Measurements from ENCODE around the gene ZFYVE9.

The ZFYVE9 gene

DNA sequence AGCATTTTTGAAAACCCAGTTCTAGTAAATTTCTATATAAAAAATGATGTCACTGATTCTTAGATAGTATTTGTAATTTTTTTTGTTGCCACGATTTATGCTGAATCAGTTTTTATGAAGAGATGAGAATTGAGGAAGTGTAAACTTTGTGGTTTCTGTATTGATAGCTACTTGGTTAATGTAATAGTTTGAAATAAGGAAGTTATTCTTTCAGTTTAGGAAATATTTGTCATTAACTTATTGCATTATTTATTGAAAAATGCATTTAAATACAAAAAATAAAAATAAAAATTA is 97.8 kb downstream of the ZFYVE9 start:
- no peaks in the 10 kb centered on the region for H3K27me3 Mint-ChIP-seq (ENCODE audit: low read depth)
- peaks cover 17% of the 10 kb centered on the region for H3K36me3 Mint-ChIP-seq (ENCODE audit: low read depth)
- no peaks in the 10 kb centered on the region for H3K4me1 Mint-ChIP-seq
- TF ChIP-seq, protein P1, sequence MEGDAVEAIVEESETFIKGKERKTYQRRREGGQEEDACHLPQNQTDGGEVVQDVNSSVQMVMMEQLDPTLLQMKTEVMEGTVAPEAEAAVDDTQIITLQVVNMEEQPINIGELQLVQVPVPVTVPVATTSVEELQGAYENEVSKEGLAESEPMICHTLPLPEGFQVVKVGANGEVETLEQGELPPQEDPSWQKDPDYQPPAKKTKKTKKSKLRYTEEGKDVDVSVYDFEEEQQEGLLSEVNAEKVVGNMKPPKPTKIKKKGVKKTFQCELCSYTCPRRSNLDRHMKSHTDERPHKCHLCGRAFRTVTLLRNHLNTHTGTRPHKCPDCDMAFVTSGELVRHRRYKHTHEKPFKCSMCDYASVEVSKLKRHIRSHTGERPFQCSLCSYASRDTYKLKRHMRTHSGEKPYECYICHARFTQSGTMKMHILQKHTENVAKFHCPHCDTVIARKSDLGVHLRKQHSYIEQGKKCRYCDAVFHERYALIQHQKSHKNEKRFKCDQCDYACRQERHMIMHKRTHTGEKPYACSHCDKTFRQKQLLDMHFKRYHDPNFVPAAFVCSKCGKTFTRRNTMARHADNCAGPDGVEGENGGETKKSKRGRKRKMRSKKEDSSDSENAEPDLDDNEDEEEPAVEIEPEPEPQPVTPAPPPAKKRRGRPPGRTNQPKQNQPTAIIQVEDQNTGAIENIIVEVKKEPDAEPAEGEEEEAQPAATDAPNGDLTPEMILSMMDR (IDR thresholded peaks at IDR 0.05; ENCODE audit: unreplicated experiment in 3 of 3): no peak
- H3K27ac Mint-ChIP-seq: no peak overlapping the region
- no peaks in the 10 kb centered on the region for H3K9me3 Mint-ChIP-seq
- H3K4me3 Mint-ChIP-seq: no peak overlapping the region

DNA sequence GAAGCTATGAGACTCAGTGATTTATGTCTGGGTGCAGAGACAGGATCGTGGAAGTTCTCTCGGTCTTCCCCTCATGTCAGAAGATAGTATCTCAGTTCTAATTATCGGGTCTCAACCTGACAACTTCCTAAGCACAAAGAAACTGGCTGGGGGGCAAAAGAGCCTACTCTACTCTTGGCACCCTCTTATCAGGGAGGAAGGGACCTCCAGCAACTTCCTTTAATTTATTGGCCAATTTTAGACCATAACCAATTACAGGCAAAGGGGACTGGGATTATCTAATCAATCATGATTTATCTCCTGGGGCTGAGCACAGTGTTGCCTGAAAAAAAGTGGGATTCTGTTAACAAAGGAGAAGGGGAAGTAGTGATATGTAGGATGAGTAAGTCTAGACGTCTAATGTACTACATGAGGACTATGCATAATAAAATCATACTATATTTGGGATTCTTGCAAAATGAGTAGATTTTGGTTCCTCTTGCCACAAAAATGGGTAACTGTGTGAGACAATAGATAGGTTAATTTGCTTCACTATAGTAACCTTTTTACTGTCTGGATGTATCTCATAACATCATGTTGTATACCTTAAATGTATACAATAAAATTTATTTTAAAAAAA is 98.8 kb downstream of the ZFYVE9 start:
- H3K4me3 Mint-ChIP-seq: no peak overlapping the region
- H3K36me3 Mint-ChIP-seq (ENCODE audit: low read depth): peaks cover 13% of the 10 kb centered on the region
- TF ChIP-seq, protein P1 (IDR thresholded peaks at IDR 0.05; ENCODE audit: unreplicated experiment in 3 of 3): no peak
- H3K9me3 Mint-ChIP-seq: no peaks in the 10 kb centered on the region
- H3K27me3 Mint-ChIP-seq (ENCODE audit: low read depth): no peaks in the 10 kb centered on the region
- no peaks in the 10 kb centered on the region for H3K4me1 Mint-ChIP-seq
- no peak overlapping the region for H3K27ac Mint-ChIP-seq

DNA sequence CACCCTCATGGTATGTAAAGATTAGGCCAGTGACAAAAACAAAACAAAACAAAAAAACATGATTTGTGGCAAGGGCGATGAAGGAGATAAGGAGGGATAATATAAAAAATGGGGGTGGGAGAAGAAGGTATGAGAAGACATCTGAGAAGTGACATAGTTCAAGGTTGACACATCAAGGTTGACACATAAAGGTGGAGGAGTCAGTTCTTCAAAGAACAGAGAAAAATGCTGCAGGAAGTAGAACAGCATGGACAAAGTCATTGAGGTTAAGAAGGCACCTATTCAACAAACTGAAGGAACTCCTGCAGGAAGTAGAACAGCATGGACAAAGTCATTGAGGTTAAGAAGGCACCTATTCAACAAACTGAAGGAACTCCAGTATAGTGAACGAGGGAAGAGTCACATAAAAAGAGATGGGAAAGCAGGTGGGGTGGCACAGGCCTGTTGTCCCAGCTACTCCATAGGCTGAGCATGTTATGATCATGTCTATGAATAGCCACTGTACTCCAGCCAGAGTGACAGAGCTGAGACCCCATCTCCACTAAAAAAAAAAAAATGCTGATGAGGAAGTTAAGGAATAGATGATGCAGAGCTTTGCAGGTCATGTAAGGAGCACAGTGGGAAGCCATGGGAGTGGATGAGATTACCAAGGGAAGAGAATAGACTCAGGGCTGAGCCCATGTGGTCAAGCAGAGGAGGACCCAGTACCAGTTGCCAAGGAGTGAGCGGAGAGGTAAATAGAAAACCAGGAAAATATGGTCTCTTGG is 101.5 kb downstream of the ZFYVE9 start:
- Mint-ChIP-seq H3K4me3 (no peak overlapping the region), H3K27ac (no peak overlapping the region)

DNA sequence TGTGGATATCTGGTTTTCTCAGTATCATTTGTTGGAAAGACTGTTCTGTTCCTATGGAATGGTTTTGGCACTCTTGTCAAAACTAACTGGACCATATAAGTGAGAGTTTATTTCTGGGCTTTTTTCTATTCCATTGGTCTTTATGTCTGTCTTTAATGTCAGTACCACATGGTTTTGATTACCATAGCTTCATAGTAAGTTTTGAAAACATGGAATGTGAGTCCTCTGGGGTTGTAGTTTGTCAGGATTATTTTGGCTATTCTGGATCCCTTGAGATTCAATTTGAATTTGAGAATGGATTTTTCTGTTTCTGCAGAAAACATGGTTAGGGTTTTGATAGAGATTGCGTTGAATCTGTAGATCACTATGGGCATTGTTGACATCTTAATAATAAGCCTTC is 107.9 kb downstream of the ZFYVE9 start:
- H3K36me3 Mint-ChIP-seq (ENCODE audit: low read depth): peaks cover 28% of the 10 kb centered on the region

More for the DNA sequence above, 101.5 kb downstream of the ZFYVE9 start:
- Mint-ChIP-seq H3K9me3 (no peaks in the 10 kb centered on the region), H3K27me3 (ENCODE audit: low read depth) (no peaks in the 10 kb centered on the region), H3K36me3 (ENCODE audit: low read depth) (peaks cover 8% of the 10 kb centered on the region), H3K4me1 (no peaks in the 10 kb centered on the region)
- TF ChIP-seq, protein P1 (IDR thresholded peaks at IDR 0.05; ENCODE audit: unreplicated experiment in 3 of 3): no peak

DNA sequence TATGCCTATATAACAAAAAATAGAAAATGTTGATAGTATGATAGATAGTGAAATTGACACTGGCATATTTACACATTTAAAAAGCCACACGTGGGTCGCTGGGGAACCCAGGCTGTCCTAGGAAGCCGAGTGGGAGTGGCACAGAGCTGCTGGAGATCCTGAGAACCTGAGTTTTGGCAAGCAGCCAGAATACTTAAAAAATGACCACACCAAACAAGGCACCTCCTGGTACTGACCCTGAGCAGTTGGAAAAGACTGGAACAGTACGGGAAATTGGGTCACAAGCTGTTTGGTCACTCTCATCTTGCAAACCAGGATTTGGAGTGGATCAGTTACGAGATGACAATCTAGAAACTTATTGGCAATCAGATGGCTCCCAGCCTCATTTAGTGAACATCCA is 111.5 kb downstream of the ZFYVE9 start:
- Mint-ChIP-seq H3K36me3 (ENCODE audit: low read depth) (peaks cover 23% of the 10 kb centered on the region), H3K27me3 (ENCODE audit: low read depth) (no peaks in the 10 kb centered on the region), H3K9me3 (peaks cover 8% of the 10 kb centered on the region), H3K27ac (no peak overlapping the region), H3K4me1 (no peaks in the 10 kb centered on the region), H3K4me3 (no peak overlapping the region)
- TF ChIP-seq, protein P1 (IDR thresholded peaks at IDR 0.05; ENCODE audit: unreplicated experiment in 3 of 3): no peak

More for the DNA sequence above, 107.9 kb downstream of the ZFYVE9 start:
- H3K4me1 Mint-ChIP-seq: no peaks in the 10 kb centered on the region
- peaks cover 8% of the 10 kb centered on the region for H3K9me3 Mint-ChIP-seq
- H3K27ac Mint-ChIP-seq: no peak overlapping the region
- H3K4me3 Mint-ChIP-seq: no peak overlapping the region
- no peaks in the 10 kb centered on the region for H3K27me3 Mint-ChIP-seq (ENCODE audit: low read depth)
- TF ChIP-seq, protein P1 (IDR thresholded peaks at IDR 0.05; ENCODE audit: unreplicated experiment in 3 of 3): no peak

DNA sequence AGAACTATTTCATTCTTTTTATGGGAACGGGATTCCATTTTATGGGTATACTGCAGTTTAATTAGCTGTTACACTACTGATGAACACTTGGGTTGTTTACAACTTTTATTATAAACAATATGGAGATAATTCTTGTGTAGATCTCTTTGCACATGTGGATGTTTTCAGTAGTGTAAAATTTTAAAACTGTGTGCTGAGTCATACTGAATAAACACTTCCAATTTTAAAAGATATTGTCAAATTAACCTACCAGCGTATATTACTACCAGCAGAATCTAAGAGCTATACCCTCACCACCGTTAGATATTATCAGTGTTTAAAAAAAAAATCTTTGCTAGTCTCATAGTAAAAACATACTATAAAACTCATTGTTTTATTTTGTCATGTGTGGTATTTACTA is 118.0 kb downstream of the ZFYVE9 start:
- H3K4me3 Mint-ChIP-seq: no peak overlapping the region
- peaks cover 3% of the 10 kb centered on the region for H3K36me3 Mint-ChIP-seq (ENCODE audit: low read depth)
- no peaks in the 10 kb centered on the region for H3K9me3 Mint-ChIP-seq
- no peaks in the 10 kb centered on the region for H3K27me3 Mint-ChIP-seq (ENCODE audit: low read depth)
- no peaks in the 10 kb centered on the region for H3K4me1 Mint-ChIP-seq
- no peak overlapping the region for H3K27ac Mint-ChIP-seq
- TF ChIP-seq, protein P1 (IDR thresholded peaks at IDR 0.05; ENCODE audit: unreplicated experiment in 3 of 3): no peak
